ENCODE measurements around the gene ZNF555. TPM values are rescaled to one million over a fixed set of nuclear protein-coding genes. Genes with fewer than 3 reads are reported as not detected.

ZNF555 gene
- total and polyA plus RNA-seq, 2 of the 13 experiments (the other 11 are each of a cell fraction or from before 2014, with no cell fraction given), result 5.0 to 8.0 TPM

DNA sequence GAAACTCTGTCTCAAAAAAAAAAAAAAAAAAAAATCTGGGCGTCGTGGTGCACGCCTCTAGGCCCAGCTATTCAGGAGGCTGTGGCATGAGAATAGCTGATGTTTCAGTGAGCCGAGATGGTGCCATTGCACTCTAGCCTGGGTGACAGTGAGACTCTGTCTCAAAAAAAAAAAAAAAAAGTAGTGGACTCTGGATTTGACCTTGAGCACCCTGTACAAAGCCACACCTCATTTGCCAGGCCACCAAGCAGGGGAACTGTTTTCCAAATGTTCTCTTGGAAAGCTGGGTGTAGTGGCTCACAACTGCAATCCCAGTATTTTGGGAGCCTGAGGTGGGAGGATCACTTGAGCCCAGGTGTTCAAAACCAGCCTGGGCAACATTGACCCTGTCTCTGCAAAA, 3.8 kb upstream of the ZNF555 start (continued):
- TF ChIP-seq, protein P1, sequence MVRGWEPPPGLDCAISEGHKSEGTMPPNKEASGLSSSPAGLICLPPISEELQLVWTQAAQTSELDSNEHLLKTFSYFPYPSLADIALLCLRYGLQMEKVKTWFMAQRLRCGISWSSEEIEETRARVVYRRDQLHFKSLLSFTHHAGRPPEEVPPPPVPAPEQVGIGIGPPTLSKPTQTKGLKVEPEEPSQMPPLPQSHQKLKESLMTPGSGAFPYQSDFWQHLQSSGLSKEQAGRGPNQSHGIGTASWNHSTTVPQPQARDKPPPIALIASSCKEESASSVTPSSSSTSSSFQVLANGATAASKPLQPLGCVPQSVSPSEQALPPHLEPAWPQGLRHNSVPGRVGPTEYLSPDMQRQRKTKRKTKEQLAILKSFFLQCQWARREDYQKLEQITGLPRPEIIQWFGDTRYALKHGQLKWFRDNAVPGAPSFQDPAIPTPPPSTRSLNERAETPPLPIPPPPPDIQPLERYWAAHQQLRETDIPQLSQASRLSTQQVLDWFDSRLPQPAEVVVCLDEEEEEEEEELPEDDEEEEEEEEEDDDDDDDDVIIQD (CRISPR knock-in tag; IDR thresholded peaks at IDR 0.05; ENCODE audit: low read depth), result peak; percentile 31; the same call in 1 of the 2 replicates
- TF ChIP-seq, protein P2, sequence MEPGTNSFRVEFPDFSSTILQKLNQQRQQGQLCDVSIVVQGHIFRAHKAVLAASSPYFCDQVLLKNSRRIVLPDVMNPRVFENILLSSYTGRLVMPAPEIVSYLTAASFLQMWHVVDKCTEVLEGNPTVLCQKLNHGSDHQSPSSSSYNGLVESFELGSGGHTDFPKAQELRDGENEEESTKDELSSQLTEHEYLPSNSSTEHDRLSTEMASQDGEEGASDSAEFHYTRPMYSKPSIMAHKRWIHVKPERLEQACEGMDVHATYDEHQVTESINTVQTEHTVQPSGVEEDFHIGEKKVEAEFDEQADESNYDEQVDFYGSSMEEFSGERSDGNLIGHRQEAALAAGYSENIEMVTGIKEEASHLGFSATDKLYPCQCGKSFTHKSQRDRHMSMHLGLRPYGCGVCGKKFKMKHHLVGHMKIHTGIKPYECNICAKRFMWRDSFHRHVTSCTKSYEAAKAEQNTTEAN (CRISPR knock-in tag; conservative IDR thresholded peaks at IDR 0.05), result no peak
- TF ChIP-seq RXRA (CRISPR knock-in tag; IDR thresholded peaks at IDR 0.05) (no peak), ZNF3 (CRISPR knock-in tag; IDR thresholded peaks at IDR 0.05) (no peak), NCOR1 (IDR thresholded peaks at IDR 0.05; ENCODE audit: borderline replicate concordance, low read length) (peak; percentile 42; the same call in 1 of the 2 replicates), REST (IDR thresholded peaks at IDR 0.05; ENCODE audit: borderline replicate concordance in 1 of 2, low read depth in 1 of 2, low read length in 2 of 2) (no peak), PAXIP1 (CRISPR knock-in tag; conservative IDR thresholded peaks at IDR 0.05) (peak; percentile 74), RFX1 (IDR thresholded peaks at IDR 0.05) (no peak), ZFP90 (CRISPR knock-in tag; IDR thresholded peaks at IDR 0.05; ENCODE audit: borderline replicate concordance) (no peak), ZZZ3 (CRISPR knock-in tag; IDR thresholded peaks at IDR 0.05; ENCODE audit: borderline replicate concordance) (no peak), RARA (CRISPR knock-in tag; IDR thresholded peaks at IDR 0.05) (peak; percentile 23; the same call in 1 of the 2 replicates), ZNF501 (CRISPR knock-in tag; IDR thresholded peaks at IDR 0.05) (peak; percentile 45; the same call in 1 of the 2 replicates), NFE2L1 (CRISPR knock-in tag; IDR thresholded peaks at IDR 0.05; ENCODE audit: borderline replicate concordance) (no peak), ADNP (CRISPR knock-in tag; IDR thresholded peaks at IDR 0.05) (no peak), ZNF660 (CRISPR knock-in tag; IDR thresholded peaks at IDR 0.05; ENCODE audit: borderline replicate concordance, low read depth) (no peak), ZMYM3 (CRISPR knock-in tag; IDR thresholded peaks at IDR 0.05) (peak; percentile 60; the same call in 1 of the 2 replicates), ZNF124 (CRISPR knock-in tag; IDR thresholded peaks at IDR 0.05) (no peak), TCF12 (IDR thresholded peaks at IDR 0.05) (no peak), TCF12 (CRISPR knock-in tag; IDR thresholded peaks at IDR 0.05) (no peak)
